Measurements from ENCODE around the gene UNC93A.
"Not testable (repeated sequence)": the region's sequence is repeated elsewhere in the genome, so short reads cannot be mapped to it uniquely, and the experiment has no call there.

Gene UNC93A

DNA sequence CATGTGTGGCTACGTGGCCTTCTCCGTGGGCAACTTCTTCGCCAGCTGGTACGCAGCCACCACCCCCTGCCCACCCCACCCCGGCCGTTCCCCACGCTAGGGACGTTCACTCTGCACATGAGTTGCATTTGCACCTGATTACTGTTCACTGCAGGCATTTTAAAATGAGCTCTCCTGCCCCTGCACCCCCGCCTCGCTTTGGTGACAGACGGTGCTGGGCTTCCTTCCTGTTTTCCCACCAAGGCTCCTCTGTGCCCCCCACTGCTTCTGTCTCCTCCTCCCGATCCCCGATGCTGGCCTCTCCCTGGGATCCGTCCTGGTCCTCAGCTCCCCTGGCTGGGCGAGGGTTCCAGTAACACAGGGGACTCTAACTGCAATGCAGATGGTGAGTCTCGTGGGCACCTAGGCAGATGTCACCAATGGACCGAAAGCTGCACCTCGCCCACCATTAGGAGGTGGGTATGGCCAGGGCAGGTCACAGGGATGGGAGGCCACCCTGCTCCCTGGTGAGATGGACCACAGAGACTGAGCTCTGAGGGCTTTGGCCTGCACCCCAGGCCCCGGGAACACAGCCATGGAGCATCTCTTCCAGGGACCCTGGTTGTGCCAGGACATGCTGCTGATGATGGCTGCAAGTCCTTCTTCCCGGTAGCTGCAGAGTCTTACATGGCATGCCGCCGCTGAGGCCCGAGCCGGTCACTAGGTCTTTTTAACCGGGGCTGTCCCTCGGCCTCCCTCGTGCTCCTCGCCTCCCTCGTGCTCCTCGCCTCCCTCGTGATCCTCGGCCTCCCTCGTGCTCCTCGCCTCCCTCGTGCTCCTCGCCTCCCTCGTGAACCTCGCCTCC lies 3.8 kb downstream of the UNC93A start:
- DNase-seq: no peak

DNA sequence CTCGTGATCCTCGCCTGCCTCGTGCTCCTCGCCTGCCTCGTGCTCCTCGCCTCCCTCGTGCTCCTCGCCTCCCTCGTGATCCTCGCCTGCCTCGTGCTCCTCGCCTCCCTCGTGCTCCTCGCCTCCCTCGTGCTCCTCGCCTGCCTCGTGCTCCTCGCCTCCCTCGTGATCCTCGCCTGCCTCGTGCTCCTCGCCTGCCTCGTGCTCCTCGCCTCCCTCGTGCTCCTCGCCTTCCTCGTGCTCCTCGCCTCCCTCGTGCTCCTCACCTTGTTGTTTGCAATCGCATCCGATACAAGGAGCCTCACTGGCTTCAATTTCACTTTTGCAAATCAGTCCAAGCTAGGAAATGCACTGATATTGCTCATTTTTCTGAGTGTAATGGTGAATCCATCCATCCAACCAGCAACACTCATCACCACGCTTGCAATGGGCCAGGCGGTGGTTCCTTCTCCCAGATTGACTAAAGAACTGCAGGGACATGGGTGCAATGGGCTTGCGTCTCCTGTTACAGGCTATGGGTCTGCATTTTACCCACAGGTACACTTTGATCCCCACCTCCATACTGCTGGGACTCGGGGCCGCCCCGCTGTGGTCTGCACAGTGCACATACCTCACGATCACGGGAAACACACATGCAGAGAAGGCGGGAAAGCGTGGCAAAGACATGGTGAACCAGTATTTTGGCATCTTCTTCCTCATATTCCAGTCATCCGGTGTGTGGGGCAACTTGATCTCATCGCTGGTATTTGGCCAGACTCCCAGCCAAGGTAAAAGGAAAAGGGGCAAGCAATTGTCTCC lies 4.6 kb downstream of the UNC93A start:
- DNase-seq: no peak

DNA sequence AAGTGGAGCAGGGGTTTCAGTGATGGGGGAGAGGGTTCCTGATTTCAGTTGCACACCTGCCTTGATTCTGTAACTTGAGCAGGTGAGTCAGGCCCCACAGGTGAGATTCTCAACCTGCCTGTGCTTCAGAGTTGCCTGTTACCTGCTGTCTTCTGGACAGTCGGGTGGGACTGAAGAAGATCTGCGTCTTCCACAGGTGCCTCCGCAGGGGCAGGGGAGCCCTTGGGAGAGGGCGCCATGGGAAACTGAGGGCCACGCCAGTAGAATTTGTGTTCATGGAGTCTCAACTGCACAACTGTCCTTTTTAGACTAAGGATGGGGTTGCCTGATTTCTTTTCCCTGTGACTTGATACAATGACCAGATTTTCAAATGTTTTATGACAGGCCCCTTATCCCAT lies 5.2 kb downstream of the UNC93A start:
- DNase-seq: no peak

DNA sequence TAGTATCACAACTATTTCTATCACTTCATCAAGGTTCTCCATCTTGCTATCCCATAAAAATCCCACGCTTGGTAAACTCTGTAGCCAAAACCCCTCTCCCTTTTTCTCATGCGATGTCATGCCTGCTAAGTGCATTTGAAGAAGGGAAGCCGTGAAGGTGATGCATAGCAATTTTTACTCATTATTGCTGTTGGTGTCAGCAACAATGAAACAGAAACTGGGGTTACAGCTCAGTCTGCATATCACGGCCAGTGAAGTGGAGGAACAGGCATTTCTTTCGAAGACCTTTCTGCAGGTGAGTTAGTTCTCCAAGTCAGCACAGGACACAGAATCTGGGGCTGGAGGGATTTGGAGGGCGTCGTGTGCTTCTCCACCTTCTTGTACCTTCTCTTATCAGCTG lies 5.8 kb downstream of the UNC93A start:
- DNase-seq: no peak

DNA sequence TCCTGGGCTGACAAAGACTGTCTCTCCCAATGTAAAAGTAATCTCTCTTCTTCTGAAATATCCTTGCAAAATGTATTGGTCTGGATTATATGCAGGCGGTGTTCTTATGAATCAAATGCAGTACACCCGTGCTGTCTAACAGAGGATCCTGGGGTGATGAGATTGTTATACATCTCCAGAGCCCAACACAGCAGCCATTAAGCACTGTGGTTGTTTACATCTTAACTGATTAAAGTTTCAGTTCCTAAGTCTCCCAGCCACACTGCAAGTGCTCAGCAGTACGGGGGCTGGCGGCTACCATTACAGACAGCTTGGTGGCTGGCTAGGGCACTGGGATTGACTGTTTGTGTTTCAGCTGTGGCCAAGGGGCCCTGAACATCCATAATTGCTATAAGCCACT lies 7.0 kb downstream of the UNC93A start:
- no peak for DNase-seq

DNA sequence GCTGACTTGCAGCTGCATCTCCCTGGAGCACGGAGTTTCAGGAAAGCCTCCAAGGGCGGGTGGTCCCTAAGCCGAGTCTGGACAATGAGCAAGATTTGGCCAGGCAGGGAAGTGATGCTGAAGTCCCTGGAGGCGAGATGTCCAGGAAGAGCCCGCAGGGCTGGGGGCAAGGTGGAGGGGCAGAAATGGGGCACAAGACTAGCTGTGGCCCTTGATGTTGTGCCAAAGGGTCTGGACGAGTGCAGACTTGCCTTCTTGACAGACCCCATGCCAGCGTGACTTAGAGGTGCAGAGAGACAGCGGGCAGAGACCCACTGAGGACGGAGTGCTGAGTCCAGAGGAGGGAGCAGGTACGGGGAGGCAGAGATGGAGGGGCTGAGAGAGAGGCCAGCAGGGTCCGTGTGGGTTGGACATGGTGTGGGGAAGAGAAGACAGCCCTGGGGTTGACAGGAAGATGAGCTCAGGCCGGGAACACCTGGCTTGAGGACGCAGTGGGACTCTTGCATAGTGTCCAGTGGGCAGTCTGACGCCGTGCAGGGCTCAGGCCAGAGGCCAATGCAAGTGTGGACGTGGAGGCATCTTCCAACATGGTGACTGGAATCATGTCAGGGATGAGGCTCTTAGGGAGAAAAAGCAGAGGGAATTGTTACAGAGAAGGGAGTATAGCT lies 8.7 kb downstream of the UNC93A start:
- no peak for DNase-seq

DNA sequence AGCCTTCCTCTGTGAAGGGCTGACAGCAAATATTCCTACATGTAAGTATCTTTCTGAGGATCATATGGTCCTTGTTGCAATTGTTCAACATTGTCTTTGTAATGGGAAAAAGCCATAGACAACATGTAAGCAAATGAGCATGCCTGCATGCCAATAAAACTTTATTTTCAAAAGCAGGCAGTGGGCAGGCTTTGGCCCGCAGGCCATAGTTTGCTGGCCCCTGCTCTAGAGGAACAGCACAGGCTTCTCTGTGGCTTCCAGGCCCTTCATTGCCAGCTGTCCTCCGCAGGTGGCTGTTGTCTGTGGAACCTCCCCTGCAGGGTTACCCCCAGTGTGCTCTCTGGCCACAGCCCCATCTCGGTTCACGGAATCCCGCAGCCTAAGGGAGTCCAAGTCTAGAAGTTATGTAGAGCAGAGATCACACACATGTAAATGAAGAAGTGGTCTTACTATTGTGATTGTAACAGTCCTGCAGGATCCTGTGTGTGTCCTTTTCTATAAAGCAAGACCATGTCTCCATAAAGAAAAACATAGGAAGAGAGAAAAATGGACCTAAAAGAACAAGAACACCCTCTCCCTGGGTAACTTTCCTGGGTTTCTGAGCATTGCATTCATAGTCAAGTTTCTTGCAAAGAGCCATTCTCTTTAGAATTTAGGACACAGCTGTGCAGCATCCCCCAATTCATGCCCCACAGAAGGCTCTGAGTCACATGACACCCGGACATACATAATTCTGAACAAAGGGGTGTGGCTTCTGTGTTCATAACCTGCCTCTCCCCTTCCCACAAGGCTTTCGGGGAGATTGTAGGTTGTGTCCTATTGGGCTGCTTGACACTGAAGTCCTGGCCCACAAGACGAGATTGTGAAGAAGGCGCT lies 10.0 kb downstream of the UNC93A start:
- no peak for DNase-seq

DNA sequence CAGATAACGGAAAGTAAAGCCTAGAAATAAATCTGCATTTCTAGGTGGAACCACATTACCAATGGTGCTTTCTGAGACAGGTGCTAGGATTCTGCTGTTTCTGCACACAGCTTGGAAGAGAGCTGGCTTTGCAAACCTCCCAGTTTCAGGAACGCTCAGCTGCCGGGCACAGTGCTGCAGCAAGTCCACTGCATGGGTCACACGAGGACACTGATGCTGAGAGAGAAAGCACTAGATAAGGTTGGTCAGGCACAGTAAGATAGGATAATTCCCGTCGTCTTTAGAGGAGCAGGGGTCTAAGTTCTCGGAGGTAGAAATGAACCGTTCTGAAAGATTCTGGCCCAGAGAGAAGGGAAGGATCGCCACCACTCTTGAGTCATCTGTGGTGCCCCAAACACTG lies 11.0 kb downstream of the UNC93A start:
- no peak for DNase-seq

DNA sequence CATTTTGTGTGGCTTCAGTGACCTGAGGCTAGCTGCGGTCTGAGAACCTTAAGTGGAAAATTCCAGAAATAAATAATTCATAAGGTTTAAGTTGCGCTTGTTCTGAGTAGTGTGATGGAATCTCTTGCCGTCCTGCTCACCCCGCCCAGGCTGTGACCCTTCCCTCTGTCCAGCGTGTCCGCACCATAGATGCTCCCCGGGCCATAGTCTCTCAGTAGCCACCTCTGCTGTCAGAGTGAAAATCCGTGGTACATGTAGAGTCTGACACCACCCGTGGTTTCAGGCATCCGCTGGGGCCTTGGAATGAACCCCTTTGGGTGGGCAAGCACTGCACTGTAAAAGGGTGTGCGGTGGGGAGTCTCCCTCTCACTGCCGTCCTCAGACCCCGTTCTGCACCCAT lies 11.7 kb downstream of the UNC93A start:
- no peak for DNase-seq

DNA sequence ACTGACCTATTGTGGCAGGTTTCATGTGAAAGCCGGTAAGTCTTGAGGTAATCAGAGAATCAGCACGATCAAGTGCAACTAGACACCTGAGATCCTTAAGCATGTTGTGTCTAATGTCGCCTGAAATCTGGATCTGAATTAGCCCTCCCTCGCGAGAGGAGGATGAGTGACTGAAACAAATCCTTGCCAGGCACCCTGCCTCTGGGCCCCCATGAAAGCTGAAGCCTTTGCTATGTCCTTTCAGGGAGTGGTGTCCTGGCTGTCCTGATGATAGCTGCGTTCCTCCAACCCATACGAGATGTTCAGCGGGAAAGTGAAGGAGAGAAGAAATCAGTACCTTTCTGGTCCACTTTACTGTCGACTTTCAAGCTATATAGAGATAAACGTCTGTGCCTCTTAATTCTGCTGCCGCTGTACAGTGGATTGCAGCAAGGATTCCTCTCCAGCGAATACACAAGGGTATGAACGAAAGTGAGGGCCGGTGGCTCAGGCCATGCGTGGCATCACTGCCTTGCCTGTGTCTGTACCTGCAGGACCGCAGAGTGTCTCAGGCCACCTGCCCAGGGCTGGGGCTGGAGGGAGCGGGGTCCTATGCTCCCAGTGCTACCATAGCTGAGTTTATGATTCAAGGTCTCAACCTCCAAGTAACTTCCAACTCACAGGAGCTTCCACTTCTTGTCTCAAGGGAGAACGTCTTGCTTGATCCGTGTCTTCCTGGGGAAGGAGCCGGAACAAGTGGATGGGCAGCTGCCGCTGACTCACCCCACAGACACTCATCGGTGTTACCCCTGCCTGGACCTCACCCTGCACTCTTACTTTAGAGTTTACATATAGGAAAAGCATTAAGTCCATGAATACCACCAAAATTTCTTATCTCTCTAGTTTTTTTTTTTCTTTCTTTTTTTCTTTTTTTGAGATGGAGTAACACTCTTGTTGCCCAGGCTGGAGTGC lies 12.8 kb downstream of the UNC93A start:
- DNase-seq: no peak

DNA sequence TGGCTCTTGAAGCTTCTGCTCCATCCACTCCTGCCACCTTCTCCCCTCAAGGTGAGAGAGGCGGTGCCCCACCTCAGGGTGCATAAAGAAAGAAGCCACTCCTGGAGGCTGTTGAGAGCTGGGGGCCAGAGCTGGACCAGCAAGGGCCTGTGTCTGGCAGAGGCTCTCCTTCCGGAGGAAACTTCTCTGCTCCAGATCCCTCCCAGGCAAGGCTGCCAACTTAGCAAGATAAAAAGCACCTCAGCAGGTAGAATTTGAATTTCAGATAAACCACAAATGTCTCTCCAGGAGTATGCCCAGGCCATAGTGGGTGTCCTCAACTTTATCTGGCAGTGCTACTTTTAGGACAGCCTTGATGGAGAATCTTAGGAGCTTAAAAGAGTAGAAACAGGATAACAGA lies 13.8 kb downstream of the UNC93A start:
- no peak for DNase-seq

DNA sequence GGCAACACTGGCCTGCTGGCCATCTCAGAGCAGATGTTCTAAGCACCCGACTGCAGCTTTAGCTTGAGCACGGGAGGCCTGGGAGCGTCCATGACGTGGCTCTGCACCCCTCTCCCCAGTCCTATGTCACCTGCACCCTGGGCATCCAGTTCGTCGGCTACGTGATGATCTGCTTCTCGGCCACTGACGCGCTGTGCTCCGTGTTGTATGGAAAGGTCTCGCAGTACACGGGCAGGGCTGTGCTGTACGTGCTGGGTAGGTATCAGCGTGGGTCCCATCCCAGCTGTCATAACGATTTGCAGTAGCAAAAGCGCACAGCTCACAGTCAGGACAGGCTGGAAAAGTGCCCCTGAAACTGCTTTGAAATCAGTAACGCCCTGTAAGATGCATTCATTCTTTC lies 14.7 kb downstream of the UNC93A start:
- DNase-seq: no peak

DNA sequence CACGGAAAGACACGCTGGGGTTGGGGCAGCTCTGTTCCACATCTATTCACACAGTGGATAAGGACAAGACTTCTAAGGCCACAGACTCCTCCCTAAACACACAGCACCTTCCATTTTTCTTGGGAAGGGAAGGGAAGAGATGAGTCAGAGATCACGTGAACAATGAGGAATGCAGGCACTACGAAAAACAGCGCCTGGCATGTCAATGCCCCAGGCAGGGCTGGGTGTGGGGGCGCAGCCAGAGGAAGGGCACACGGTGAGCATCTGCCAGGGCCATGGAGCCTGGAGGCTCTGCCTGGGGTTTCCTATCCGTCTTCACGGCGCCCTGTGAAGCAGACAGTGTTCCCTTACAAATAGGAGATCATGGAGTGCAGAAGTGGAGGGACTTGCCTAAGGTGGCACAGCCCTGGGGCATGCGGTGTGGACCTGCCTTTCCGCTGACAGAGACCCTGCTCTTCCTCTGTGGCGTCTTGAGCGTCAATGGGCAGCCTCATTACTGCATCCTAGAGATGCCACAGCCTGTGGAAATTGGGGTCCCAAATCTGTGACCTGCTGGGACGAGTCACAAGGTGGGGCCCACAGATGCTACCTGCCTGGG lies 15.4 kb downstream of the UNC93A start:
- no peak for DNase-seq

DNA sequence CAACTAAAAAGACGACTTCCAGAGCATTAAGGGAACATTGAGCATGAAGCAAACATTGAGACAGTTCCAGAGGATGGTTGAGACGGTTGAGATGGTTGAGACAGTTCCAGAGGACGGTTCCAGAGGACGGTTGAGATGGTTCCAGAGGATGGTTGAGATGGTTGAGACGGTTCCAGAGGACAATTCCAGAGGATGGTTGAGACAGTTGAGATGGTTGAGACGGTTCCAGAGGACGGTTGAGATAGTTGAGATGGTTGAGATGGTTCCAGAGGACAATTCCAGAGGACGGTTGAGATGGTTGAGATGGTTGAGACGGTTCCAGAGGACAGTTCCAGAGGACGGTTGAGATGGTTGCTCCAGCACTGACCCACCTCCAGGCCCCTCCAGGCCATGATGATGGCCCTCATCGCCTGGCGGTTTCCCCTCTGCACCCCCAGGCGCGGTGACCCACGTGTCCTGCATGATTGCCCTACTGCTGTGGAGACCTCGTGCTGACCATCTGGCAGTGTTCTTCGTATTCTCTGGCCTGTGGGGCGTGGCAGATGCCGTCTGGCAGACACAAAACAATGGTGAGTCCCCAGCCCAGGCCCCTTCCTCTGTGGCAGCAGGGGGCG lies 16.3 kb downstream of the UNC93A start:
- DNase-seq: no peak

DNA sequence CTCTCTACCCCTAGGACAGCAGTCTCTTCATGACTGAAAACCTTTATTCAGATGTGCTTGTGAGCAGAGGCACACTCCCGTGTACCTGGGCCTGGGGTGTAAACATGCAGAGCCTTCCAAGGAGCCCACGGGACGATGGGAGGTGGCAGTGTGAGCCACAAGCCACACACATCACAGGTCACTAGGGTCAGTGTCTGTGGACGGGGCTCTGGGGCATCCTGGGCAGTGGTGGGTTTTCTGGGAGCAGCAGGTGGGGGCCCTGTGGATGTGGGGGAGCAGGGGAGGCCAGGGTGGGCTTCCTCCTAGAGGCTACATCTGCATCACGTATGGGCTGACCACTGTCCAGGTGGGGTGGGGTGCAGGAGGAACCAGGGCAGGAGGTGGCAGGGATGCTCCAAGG lies 17.1 kb downstream of the UNC93A start:
- no peak for DNase-seq

DNA sequence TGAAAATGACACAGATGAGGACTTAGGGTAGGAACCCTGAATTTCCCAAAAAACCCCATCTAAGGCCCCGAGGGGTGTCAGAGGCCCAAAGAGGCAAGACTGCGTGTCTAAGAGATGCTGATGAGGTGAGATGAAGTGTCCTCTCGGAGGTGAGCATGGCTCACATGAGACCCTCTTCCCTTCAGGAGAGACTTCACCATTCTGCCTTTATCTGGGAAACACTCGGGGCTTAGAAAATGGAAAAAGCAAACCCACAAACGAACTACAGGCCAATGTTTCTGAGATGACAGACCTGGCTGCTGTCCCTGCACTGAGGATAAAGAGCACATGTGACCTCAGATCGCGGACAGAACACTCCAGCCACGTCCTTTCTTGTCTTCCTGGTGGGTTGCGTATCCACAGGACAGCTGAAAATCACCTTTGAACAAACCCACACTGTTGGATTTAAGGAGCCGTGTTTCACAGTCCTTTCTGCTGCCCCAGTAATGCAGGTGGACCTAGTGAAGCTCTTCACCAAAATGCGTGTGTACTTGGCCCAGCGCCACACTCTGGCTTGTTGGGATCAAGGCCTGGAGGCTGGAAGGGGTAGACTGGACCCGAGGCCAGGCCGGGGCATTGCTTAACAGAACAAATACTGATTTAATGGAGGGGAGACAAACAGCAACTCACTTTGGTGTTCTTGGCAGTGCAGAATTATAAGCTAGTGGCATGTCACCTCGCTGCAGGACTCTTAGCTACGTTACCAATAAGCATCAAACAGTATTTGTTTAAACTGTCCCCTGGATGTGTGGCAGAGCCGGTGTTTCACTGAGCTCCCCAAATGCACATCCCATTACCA lies 18.5 kb downstream of the UNC93A start:
- DNase-seq: not testable (repeated sequence)

DNA sequence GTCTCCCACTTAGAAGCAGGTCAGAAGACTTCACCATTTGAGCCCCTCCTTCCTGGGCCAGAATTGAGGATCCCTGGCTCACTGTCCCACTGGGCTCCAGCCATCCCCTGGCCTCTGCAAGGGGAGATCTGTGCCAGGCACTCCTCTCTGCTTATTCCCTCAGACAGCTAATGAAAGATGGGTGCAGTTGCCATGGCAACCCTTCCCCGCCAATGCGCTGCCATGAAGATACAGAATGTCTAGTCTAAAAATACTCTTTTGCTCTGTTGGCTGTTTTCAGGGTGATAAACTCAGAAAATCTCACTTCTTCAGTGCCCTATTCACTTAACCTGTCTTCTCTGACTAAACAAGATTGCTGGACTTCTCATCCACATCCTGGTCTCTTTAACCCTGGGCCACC lies 20.2 kb downstream of the UNC93A start:
- DNase-seq: no peak

DNA sequence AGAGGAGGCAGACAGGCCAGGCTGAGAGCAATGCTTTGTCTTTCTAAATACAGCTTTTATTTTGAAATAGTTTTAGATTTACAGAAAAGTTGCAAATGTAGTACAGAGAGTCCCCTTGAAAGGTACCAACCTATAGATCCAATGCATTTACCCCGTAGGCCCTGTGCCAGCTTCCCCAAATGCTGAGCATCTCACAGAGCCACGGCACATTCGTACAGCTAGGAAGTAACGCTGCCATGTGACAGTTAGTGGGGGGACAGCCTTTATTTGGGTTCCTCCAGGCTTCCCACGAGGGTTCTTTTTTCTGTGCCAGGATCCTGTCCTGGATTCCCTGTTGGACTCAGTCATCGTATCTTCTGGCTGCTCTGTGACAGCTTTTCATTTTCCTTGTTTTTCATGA lies 20.6 kb downstream of the UNC93A start:
- not testable (repeated sequence) for DNase-seq

DNA sequence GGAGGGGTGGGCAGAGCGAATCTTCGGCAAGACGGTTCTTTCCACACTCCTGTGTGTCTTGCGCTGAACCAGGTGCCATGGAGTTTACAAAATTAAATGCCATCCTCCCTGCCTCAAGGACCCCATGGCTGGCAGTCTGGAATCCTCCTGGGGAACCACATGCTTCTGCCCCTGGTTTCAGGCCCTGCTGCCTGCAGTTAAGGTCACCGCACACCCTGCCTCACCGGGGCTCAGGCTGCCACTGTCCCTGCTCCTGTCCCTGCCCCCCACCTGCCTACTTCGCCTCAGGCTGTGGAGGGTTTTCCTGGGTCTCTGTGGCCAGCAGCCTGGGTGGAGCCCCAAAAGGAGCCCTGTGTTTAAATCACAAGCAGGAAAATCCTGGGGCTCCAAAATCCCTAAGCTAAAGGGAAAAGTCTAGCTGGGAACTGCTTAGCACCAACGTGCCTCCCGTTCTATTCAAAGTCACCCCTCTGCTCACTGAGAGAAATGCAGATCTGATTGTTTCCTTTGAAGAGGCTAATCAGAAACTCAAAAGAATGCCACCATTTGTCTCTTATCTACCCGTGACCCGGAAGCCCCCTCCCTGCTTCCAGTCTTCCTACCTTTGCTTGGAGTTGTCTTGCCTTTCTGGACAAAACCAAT lies 23.2 kb downstream of the UNC93A start:
- no peak for DNase-seq
